NCI-H2227 (cell line): ENCODE results near the gene CFAP97D2.
"Not testable (repeated sequence)": the region's sequence is repeated elsewhere in the genome, so short reads cannot be mapped to it uniquely, and the experiment has no call there.

Source experiments
- DNase-seq: peaks from one replicate; lab custom pipeline; 2025; ENCODE audit not compliant: unreplicated experiment; lab: John Stamatoyannopoulos, UW

CFAP97D2 gene

DNA sequence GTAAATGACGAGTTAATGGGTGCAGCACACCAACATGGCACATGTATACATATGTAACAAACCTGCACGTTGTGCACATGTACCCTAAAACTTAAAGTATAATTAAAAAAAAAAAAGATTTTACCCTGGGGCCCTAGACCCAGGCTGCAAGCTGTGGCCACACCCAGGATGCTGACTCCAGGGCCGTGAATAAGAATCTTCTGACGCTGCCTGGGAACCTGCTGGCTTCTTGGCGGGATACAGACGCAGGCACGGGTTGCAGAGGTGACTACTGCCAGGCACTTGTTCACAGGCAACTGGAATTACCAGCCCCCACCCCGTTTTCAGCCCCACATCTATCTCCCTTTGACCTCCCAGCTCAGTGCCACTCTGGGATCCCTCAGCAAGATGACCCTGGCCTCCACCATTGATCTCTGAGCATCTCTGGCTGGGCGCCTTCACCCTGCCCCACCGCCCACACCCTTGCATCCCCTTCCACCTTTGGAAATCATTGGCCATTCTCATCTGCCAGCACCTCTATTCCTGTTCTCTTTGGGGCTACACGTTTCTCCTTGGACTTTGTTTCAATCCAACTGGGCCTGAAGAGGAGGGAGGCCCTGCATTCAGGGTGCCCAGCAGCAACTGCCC is 21.1 kb upstream of the CFAP97D2 start:
- DNase-seq, result no peak

DNA sequence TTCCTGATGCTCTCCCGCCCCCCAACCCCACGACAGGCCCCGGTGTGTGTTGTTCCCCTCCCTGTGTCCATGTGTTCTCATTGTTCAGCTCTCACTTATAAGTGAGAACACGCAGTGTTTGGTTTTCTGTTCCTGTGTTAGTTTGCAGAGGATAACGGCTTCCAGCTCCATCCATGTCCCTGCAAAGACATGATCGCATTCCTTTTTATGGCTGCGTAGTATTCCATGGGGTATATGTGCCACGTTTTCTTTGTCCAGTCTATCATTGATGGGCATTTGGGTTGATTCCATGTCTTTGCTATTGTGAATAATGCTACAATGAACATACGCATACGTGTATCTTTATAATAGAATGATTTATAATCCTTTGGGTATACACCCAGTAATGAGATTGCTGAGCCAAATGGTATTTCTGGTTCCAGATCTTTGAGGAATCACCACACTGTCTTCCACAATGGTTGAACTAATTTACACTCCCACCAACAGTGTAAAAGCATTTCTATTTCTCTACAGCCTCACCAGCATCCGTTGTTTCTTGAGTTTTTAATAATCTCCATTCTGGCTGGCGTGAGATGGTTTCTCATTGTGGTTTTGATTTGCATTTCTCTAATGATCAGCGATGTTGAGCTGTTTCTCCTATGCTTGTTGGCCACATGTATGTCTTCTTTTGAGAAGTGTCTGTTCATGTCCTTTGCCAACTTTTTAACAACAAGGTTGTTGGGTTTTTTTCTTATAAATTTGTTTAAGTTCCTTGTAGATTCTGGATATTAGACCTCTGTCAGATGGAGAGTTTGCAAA is 20.0 kb upstream of the CFAP97D2 start:
- not testable (repeated sequence) for DNase-seq

DNA sequence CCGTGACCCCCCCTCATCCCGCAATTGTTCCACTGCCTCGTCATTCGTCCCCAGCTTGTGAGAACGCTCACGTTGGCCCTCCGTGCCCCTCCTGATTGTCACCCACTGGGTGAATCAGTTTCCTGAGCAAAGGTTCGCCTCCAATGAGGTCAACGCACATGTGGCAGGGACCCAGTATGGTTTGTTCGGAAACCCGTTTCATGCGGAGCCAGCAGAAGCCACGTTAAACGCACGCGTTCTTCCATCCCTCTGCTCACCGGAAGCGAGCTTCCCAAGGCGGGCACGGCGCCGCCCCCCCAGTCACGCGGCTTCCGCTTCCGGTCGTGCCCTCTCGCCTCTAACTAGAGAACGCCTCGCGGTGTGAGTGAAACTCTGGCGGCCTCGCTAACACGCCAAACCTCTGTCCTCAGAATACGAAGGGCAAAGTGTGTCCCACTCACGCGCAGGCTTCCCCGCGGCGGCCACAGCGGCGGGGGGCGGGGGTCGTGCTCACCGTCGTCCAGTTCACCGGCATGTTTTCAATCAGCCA is 18.0 kb upstream of the CFAP97D2 start:
- DNase-seq, result no peak

DNA sequence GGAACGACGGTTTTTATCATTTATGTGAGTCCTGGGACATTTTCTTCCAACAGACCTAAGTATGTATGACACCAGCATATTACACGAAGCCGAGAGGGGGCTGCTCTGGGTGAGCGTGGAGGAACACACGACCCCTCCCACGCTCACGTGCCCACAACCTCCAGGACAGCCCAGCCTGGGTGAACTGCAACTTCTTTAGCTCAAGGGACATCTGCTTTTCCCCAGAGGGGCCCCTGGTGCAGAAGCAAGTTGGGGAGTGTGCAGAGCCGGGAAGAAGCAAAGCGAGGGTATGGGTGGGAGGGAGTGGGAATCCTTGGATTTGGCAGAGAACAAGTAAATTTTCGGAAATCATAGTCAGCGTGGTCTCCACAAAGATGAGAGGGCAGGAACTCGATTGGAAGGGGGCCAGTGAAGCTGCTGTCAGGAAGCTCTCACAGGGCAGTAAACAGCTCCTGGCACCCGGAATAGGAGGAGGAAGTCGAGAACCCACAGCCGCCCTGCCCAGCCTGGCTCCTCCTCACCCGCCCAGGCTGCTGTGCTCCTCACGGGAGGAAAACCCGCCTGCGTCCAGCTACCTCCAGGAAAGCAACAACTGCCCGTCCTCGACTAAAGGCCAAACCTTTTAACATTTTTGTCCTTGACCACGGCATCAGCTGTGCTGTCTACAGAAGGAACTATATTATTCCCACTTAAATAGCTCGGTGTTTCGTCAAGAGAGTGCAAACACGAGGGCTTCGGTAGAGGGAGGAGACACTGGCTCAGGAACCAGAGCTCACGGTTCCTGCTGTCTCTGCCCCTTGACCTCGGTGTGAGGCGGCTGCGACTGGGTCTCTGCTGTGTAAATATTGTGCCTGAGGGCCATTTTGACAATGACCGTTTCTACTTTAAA is 17.2 kb upstream of the CFAP97D2 start:
- no peak for DNase-seq

DNA sequence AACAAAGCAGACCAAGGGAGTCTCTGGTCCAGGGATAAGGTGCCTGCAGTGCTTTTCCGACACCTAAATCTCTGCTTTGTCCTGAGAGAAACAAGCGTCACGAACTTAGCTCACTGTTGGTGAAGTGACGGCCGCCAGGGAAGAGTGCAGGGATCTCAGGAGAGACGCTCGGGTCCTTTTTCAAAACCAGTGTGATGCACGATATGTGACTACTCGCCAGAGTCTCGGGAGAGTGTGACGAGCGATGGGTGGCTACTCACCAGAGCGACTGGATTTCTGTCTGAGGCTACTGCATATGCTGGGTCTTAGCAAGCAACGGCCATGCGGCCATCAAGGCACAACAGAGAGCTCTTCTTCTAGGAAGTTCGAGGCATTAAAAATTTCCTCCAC is 16.5 kb upstream of the CFAP97D2 start:
- no peak for DNase-seq

DNA sequence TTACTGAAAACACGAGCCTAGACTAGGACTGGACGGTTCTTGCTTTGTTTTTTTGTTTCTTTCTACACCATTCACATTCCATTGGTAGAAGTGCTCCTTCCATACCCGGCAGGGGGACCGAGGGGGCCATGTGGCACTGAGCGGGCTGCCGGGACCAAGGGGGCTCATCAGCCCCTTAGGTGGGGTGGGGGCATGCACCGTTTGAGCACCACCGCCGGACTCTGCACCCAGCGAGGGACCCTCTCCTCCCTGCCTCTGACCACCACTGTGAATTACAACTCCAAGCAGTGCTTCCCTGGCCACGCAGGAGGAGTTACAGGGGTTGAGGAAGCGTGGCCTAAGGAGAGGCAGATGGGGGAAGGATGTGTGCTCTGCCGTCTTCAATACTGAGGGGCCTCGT is 15.0 kb upstream of the CFAP97D2 start:
- no peak for DNase-seq

DNA sequence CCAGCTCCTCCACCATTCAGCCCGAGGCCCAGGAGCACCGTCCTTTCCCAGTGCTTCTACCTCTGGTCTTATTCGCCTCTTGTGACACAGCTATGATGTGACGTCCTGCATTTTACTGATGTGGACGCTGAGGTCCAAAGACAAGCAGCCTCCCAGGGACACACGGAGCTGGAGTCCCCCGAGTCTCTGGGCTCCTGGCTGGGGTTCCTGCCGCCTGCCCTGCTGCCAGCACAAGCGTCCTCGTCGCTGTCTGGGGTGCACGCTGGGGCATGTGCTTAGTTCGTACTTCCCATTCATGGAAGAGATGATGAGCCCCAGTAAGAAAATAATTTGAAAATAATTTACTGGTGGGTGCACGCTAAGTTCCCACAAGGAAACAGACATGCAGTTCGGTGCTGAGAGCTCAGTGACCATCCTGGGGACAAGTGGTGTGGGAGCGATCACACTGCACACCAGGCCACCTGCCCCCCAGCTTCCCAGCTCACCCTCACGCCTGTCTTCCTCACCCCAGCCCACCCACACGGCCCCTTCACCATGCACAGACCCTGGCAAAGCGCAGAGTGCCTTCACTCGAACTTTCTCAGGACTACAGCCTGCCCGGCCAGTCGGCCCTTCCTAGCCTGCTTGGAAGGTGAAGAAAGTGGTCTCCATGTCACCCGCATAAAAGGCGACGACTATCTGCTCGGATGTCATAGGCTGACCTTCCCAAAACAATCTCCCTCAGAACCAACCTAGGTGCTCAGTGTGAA is 14.2 kb upstream of the CFAP97D2 start:
- DNase-seq, result no peak

DNA sequence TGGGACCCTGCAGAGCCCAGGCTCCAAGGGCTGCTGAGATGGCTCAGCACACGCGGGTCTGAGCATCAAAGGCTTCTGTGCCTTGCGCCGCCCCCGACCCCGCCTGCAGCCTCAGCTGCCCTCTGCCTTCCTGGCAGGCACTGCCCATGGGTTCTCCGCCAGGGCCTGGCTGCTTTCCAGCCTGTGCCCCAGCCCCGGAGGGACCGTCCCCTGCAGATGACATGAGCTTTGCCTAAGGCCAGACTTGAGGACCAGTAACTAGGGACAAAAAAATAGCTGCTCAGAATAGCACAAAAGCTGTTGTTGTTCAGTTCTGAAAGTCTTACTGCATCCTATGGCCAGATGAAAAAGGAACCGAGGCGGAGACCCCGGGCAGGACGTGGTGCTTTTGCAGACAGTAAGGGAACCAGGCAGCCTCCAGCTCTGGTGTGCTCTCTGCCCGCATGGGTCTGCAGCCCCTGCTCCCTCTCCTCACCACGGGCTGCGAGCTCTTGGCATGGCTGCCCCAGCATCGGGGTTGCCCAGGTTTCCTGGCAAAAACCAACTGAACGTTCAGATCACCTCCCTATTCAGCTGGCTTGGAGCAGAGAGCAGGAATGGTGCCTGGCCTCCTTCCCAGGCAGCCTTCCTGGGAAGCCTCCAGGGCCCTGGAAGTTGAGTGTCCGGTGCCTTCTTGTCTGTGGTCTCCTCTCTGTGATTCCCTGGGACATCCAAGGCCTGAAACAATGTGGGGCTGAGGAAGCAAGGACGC is 12.5 kb upstream of the CFAP97D2 start:
- DNase-seq, result no peak

DNA sequence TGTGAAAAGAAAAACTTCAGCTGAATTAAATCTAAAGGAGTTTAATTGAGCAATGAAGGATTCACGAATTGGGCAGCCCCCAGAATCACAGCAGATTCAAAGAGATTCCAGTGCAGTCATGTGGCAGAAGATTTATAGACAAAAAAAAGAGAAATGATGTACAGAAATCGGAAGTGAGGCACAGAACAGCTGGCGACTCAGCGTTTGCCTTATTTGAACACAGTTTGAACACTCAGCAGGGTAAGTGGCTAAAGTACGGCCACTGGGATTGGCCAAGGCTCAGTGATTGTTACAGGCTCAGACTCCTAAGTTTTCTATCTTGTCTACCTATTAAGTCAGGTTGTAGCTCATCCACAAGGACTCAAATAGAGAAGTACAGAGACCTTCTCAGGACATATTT is 11.6 kb upstream of the CFAP97D2 start:
- no peak for DNase-seq

DNA sequence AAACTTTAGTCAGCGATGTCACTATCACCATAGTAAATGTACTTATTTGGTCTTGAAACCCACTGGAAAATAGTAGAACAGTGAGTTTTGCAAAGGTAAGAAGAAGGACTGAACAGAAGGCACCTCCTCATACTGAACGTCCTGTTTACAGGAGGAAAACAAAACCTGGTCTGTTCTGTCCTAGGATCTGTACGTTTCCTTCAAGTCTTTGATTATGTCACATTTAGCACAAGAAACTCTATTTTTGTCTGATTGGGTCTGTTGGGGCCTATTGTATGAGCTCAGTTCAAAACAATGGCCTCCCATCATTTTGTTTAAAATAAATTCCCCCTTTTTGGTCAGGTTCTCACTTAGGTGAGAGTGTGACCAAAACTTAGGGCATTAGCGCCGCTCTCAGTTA is 11.2 kb upstream of the CFAP97D2 start:
- no peak for DNase-seq

DNA sequence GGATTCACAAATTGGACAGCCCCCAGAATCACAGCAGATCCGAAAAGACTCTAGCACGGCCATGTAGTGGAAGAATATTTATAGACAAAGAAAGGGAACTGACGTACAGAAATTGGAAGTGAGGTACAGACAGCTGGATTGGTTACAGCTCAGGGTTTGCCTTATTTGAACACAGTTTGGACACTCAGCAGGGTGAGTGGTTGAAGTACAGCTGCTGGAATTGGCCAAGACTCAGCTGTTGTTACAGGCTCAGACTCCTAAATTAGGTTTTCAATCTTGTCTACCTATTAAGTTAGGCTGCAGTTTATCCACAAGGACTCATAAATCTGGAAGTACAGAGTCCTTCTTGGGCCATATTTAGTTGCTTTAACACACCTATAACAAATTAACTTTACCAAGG is 5.8 kb upstream of the CFAP97D2 start:
- no peak for DNase-seq

DNA sequence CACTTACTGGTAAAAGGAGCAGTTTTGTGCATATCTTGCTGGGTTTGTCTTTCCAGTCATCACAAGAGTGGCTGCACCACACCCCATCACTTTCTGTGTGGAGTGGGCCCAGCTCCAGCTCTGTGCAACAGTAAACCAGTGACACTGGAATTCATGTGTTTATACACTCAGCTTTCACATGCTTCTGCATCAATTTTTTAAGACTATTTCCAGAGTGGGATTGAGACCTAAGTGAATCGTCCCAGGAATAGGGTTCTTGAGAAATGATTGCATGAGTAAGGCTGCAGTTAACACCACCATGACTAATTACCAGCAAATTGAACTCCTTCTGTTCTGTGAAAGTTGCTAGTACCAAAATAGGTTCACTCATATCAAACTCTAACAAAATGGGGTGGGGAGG is 5.3 kb upstream of the CFAP97D2 start:
- no peak for DNase-seq

DNA sequence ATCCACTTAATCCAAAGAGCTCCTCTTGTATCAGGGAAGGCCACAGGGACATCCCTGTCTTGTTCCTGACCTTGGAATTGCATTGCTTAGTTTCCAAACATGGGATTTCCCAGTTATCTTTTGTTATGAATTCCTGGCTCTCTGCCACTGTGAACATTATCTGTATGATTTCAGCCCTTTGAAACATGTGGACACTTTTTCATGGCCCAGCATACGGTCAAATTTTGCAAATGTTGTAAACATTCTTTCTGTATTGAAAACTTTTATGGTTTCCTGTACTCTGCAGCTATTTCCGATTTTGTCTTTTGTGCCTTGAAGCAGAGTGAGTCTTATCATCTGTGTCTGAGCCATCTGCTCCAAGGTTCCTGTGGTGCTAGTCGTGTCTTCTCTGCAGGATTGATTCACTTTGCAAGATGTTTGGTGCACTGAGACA is 4.5 kb upstream of the CFAP97D2 start:
- no peak for DNase-seq

DNA sequence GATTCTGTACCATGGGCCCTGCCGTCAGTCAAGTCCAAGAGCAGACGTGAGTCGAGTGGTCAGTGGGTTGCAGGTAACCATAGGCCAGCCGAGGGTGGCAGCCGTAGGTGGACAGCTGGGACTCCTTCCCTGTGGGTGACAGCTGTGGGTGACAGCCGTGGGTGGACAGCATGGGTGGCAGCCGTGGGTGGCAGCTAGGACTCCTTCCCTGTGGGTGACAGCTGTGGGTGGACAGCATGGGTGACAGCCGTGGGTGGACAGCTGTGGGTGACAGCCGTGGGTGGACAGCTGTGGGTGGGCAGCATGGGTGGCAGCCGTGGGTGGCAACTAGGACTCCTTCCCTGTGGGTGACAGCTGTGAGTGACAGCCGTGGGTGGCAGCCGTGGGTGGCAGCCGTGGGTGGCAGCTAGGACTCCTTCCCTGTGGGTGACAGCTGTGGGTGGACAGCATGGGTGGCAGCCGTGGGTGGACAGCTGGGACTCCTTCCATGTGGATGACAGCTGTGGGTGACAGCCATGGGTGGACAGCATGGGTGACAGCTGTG is 2.6 kb upstream of the CFAP97D2 start:
- DNase-seq, result not testable (repeated sequence)

DNA sequence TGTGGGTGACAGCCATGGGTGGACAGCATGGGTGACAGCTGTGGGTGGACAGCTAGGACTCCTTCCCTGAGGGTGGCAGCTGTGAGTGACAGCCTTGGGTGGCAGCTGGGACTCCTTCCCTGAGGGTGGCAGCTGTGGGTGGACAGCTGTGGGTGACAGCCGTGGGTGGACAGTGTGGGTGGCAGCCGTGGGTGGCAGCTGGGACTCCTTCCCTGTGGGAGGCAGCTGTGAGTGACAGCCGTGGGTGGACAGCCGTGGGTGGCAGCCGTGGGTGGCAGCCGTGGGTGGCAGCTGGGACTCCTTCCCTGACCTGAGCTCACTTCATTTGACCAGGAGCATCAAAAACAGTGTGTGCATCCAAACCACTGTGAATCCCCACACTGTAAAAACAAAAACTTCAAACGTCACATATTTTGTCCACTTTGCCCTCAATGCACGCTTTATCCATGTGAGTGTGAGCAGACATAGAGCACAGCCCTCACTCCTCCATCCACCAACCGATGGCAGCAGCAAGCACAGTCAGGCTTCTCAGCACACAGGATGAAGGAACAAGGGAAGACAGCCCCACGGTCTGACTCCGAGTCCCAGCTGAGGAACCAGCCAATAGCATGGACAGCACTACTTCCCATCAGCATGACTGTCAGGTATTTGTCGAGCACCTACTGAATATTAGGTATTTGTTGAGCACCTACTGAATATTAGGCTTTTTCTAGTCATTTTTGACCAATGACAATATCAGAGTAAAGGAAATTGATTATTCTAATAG is 1.6 kb upstream of the CFAP97D2 start:
- DNase-seq, result no peak

DNA sequence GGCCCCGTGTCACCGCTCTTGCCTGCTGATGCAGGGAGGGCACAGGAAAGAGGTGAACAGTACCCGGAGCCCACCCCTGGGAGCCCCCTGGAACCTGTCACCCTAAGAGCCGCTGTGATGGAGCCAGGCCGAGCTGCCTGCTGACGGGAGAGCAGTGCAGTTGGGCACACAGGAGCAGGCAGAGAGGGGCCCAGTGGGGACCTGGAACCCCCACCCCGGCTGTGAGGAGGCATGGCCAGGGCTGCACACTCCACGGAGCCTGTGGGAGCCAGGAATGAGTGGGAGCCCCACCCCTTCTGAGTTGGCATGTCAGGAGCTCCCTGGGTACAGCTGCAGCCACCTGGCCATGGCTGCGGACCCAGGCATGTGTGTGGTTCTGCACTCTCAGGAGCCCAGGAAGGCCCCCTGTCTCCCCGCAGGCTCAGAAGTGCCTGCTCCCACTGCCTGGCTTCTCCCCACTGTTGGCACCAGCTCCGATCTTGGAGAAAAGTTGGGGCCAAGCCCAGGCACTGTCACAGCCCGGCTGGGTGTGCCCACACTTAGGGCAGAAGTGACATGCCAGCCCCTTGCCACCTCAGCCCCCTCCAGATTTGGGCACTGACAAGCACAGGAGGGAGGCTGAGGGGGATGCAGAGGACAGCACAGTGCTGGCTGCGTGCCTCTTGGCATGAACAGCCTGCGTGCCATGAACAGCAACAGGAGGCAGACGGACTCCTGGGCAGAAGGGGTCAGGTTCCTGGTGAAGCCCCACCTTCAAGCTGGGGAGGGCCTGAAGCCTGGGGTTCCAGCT is 6.3 kb downstream of the CFAP97D2 start:
- DNase-seq, result no peak

DNA sequence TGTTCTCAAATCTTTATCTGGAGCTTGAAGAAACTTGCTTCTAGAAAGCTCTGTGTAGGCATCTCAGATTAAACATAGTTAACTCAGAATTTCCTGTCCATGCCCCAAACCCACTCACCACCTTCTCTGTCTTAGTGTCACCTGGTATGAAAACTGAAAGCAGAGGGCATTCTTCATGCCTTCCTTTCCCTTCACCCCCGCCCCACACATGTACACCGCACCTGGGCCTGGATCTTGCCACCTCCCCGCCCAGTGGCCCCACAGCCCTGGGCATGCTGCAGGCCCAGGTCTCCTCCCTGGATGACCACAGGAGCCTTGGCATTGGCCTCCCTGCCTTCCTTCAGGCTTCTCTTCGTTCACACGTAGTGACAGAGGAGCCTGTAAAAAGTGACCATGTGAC is 15.8 kb downstream of the CFAP97D2 start:
- DNase-seq, result no peak

DNA sequence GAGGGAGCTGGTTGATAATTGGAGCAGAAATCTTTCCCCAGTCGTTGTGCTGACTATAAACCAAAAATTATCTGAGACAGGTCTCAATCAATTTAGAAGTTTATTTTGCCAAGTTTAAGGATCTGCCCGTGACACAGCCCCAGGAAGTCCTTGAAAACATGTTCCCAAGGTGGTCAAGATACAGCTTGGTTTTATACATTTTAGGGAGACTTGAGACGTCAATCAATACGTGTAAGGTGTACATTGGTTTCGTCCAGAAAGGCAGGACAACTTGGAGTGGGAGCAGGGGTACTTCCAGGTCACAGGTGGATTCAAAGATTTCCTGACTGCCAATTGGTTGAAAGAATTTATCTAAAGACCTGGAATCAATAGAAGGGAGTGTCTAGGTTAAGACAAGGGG is 17.6 kb downstream of the CFAP97D2 start:
- no peak for DNase-seq
